ENCODE measurements around the gene CFAP74. TPM values are rescaled to one million over a fixed set of nuclear protein-coding genes. Genes with fewer than 3 reads are reported as not detected.

Gene CFAP74
- total RNA-seq, 4 donors from 2014 or later: 0.35 to 1.1 (median 0.83) TPM; not detected in 1

- Histone ChIP-seq H3K27me3 (no peaks in the 10 kb centered on the region), H3K27ac (no peak overlapping the region)
These were observed 34.6 kb downstream of the CFAP74 start for GRCh38 chr1:1968767-1969504.

GRCh38 chr1:1967879-1968278 lies 35.7 kb downstream of the CFAP74 start:
- Histone ChIP-seq H3K36me3 (no peaks in the 10 kb centered on the region), H3K27me3 (no peaks in the 10 kb centered on the region), H3K4me3 (no peak overlapping the region), H3K4me1 (no peaks in the 10 kb centered on the region), H3K9me3 (no peaks in the 10 kb centered on the region), H3K27ac (no peak overlapping the region)
- no peak for TF ChIP-seq CTCF (IDR thresholded peaks at IDR 0.05)
- no peak for TF ChIP-seq POLR2A (IDR thresholded peaks at IDR 0.05)
- DNase-seq: no peak

More at GRCh38 chr1:1968767-1969504, 34.6 kb downstream of the CFAP74 start:
- H3K4me3 ChIP-seq: no peak overlapping the region
- TF ChIP-seq CTCF (IDR thresholded peaks at IDR 0.05): no peak
- no peaks in the 10 kb centered on the region for H3K36me3 ChIP-seq
- H3K9me3 ChIP-seq: no peaks in the 10 kb centered on the region
- H3K4me1 ChIP-seq: no peaks in the 10 kb centered on the region
- no peak for DNase-seq

- H3K27me3 ChIP-seq: no peaks in the 10 kb centered on the region
These were observed 36.4 kb downstream of the CFAP74 start for GRCh38 chr1:1967151-1967550.

GRCh38 chr1:1966071-1966740 lies 37.4 kb downstream of the CFAP74 start:
- Histone ChIP-seq H3K27ac (no peak overlapping the region), H3K4me1 (no peaks in the 10 kb centered on the region), H3K27me3 (no peaks in the 10 kb centered on the region), H3K36me3 (no peaks in the 10 kb centered on the region), H3K9me3 (no peaks in the 10 kb centered on the region), H3K4me3 (no peak overlapping the region)
- TF ChIP-seq CTCF (IDR thresholded peaks at IDR 0.05): no peak
- TF ChIP-seq POLR2A (IDR thresholded peaks at IDR 0.05): no peak
- DNase-seq: no peak

More at GRCh38 chr1:1967151-1967550, 36.4 kb downstream of the CFAP74 start:
- Histone ChIP-seq H3K4me3 (no peak overlapping the region), H3K4me1 (no peaks in the 10 kb centered on the region), H3K27ac (no peak overlapping the region), H3K36me3 (no peaks in the 10 kb centered on the region), H3K9me3 (no peaks in the 10 kb centered on the region)
- no peak for DNase-seq
- no peak for TF ChIP-seq POLR2A (IDR thresholded peaks at IDR 0.05)
- TF ChIP-seq CTCF (IDR thresholded peaks at IDR 0.05): no peak

GRCh38 chr1:1965546-1965945 lies 38.0 kb downstream of the CFAP74 start:
- no peaks in the 10 kb centered on the region for H3K4me1 ChIP-seq
- TF ChIP-seq CTCF (IDR thresholded peaks at IDR 0.05): no peak
- TF ChIP-seq POLR2A (IDR thresholded peaks at IDR 0.05): no peak
- no peaks in the 10 kb centered on the region for H3K27me3 ChIP-seq
- no peak for DNase-seq
- no peaks in the 10 kb centered on the region for H3K36me3 ChIP-seq
- no peak overlapping the region for H3K27ac ChIP-seq
- H3K4me3 ChIP-seq: no peak overlapping the region
- H3K9me3 ChIP-seq: no peaks in the 10 kb centered on the region

Data from Peyer's patch (tissue), 4 donors.